ENCODE measurements around the gene PAGE5. TPM values are rescaled to one million over a fixed set of nuclear protein-coding genes. Genes with fewer than 3 reads are reported as not detected.

The PAGE5 gene, protein sequence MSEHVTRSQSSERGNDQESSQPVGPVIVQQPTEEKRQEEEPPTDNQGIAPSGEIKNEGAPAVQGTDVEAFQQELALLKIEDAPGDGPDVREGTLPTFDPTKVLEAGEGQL
- under 1 TPM in 1 of 6 experiments, not detected in 5; 0.46 TPM for total RNA-seq
- long read RNA-seq, result 0 reads

DNA sequence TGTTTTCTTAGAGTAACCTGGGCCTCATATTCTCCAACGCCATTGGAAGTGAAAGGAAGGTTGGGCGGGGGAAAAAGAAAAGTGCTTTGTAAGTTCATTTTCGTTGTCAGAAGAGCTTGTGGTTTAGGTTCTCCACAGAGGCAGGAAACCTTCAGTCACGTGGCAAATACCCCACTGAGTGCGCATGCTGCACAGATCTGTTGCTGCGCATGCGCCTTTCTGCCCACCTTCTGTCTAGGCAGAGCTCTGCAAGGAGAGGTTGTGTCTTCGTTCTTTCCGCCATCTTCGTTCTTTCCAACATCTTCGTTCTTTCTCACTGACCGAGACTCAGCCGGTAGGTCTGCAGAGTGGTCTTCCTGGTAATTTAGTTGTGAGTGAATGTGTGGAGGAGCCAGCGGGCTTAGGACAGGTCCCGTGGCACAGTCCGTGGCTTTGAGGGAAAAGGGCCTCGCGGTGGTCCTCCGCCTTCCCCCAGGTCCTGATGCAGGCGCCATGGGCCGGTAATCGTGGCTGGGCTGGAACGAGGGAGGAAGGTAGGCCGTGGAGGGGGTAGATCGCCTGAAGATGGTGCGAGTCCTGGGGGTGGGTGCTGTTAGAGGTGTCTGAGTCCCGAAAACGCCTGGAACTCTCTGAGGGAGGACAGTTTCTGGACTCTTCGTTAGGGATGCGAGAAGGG, at the start of gene PAGE5:
Gene PAGE5 (plus strand): TSS at position 228 of the 676 bp plus-strand sequence. CDS start 1,037 bp downstream, outside the sequence.
- Histone ChIP-seq H3K4me1 (no peaks in the 10 kb centered on the region), H3K4me3 (no peak within 1 kb of the TSS), H3K27me3 (peaks cover 0 to 8% of the 10 kb centered on the region in 2 donors), H3K36me3 (no peaks in the 10 kb centered on the region), H3K27ac (no peak within 1 kb of the TSS), H3K9me3 (no peaks in the 10 kb centered on the region)
- intact Hi-C loops (cut with DNase I), result no loop called here
- WGBS (ENCODE audit: insufficient coverage, low coverage, low lambda C conversion rate, missing lambda C conversion rate), result 77% methylated on average over 25 of the region's 30 CpGs
- DNase-seq (no peak), ATAC-seq (no peak)
- TF ChIP-seq, protein P1, sequence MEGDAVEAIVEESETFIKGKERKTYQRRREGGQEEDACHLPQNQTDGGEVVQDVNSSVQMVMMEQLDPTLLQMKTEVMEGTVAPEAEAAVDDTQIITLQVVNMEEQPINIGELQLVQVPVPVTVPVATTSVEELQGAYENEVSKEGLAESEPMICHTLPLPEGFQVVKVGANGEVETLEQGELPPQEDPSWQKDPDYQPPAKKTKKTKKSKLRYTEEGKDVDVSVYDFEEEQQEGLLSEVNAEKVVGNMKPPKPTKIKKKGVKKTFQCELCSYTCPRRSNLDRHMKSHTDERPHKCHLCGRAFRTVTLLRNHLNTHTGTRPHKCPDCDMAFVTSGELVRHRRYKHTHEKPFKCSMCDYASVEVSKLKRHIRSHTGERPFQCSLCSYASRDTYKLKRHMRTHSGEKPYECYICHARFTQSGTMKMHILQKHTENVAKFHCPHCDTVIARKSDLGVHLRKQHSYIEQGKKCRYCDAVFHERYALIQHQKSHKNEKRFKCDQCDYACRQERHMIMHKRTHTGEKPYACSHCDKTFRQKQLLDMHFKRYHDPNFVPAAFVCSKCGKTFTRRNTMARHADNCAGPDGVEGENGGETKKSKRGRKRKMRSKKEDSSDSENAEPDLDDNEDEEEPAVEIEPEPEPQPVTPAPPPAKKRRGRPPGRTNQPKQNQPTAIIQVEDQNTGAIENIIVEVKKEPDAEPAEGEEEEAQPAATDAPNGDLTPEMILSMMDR (IDR thresholded peaks at IDR 0.05), result no peak
- no peak for TF ChIP-seq POLR2A (IDR thresholded peaks at IDR 0.05)

DNA sequence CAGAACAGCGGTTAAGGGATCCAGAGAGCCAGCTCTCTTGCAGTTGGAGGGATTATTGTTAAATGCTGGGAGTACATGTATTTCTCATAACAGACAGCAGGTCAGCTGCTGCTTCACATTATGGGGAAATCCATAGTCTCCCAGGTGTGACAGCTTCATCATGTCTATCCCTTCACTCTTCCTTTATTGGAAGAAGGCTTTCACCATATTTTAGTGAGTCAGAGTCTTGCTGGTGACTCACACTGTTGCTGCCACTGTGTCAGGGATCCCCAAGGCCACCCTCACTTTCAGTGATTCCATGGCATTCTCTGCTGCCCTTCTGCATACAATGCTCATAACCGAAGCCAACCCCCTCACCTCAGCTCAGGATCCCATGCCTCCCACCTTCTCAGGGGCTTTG, 32.9 kb upstream of the PAGE5 start:
- Histone ChIP-seq H3K4me1 (no peaks in the 10 kb centered on the region), H3K9me3 (no peaks in the 10 kb centered on the region), H3K27me3 (peaks cover 0 to 5% of the 10 kb centered on the region in 2 donors), H3K27ac (no peak overlapping the region), H3K4me3 (no peak overlapping the region), H3K36me3 (no peaks in the 10 kb centered on the region)
- ATAC-seq (peak in 1 of 4 donors; percentile 32), DNase-seq (no peak)
- TF ChIP-seq, protein P1 (IDR thresholded peaks at IDR 0.05), result no peak
- no peak for TF ChIP-seq POLR2A (IDR thresholded peaks at IDR 0.05)
- intact Hi-C loops (cut with DNase I), result no loop called here
- no CpG with 5 or more reads among the region's 2 CpGs for WGBS (ENCODE audit: insufficient coverage, low coverage, low lambda C conversion rate, missing lambda C conversion rate)

DNA sequence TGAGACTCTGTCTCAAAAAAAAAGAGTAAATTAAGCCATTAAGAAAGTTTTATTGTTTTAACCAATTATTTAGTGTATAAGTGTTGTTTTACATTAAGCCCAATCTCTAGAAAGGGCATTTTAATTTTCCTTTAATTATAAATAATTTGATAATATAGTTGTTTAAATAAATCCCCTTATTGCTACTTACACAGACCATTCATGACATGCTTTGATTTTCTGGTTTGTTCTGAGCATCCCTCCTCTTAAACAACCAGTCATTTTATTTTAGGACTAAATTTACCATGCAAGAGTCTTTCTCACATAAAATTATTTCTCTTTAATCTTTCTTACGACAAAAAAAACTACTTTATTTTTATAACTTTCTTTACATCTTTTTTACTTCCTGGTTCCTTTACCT, 23.5 kb upstream of the PAGE5 start:
- Histone ChIP-seq H3K27ac (no peak overlapping the region), H3K4me1 (no peaks in the 10 kb centered on the region), H3K4me3 (no peak overlapping the region), H3K36me3 (no peaks in the 10 kb centered on the region), H3K27me3 (peaks cover 0 to 5% of the 10 kb centered on the region in 2 donors), H3K9me3 (no peaks in the 10 kb centered on the region)
- DNase-seq (no peak), ATAC-seq (no peak)
- TF ChIP-seq, protein P1 (IDR thresholded peaks at IDR 0.05), result no peak
- no peak for TF ChIP-seq POLR2A (IDR thresholded peaks at IDR 0.05)
- intact Hi-C loops (cut with DNase I), result no loop called here
- 32% methylated on average over 1 of the region's 1 CpG for WGBS (ENCODE audit: insufficient coverage, low coverage, low lambda C conversion rate, missing lambda C conversion rate)

DNA sequence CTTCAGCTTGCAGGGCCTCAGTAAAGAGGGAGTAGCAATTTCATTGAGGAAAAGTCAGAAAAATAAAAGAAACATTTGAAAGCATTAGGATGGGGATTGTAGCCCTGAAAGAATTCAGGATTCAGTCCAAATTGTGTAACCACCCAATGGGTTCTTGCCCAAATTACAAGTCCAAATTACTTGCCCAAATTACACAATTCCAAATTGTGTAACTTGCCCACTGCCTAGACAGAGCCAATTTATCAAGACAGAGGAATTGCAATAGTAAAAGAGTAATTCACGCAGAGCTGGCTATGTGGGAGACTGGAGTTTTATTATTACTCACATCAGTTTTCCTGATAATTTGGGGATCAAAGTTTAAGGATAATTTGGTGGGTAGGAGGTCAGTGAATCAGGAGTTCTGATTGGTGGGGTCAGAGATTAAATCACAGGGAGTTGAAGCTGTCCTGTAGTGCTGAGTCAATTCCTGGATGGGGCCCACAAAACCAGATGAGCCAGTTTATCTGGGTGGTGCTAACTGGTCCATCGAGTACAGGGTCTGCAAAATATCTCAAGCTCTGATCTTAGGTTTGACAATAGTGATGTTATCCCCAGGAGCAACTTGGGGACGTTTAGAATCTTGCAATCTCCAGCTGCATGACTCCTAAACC, 18.1 kb upstream of the PAGE5 start:
- Histone ChIP-seq H3K27ac (no peak overlapping the region), H3K4me3 (no peak overlapping the region), H3K9me3 (no peaks in the 10 kb centered on the region), H3K4me1 (peaks cover 0 to 13% (median 0%) of the 10 kb centered on the region in 4 donors), H3K27me3 (peaks cover 0 to 5% of the 10 kb centered on the region in 2 donors), H3K36me3 (no peaks in the 10 kb centered on the region)
- TF ChIP-seq POLR2A (IDR thresholded peaks at IDR 0.05), result no peak
- TF ChIP-seq, protein P1 (IDR thresholded peaks at IDR 0.05), result no peak
- intact Hi-C loops (cut with DNase I), result no loop called here
- DNase-seq (peak in 1 of 3 donors; percentile 46), ATAC-seq (peak; percentile 66 to 83 (median 81))
- WGBS (ENCODE audit: insufficient coverage, low coverage, low lambda C conversion rate, missing lambda C conversion rate), result 21% methylated on average over 3 of the region's 3 CpGs

Measured in right lobe of liver (tissue), 6 donors.